Measurements from ENCODE around the gene C6orf120.

C6orf120 gene

DNA sequence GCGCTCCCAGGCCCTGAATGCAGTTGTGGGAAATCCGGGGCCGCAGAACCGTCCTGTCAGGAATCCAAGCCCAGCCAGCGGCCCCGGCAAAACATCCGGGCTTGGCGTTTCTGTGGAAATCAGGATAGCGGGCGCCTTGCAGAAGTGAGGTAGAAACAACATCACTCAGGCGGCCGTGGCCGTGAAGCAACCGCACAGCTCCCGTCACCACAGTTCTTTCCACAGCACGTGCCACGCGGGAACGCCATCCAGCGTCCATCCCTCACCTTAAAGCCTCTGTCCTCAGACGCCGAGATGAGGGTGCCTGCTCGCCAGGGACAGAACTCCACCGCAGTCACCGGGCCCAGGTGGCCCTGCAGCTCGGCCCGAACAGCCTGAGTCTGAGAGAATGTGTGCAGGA, 34.2 kb upstream of the C6orf120 start:
- DNase-seq (ENCODE audit: low read depth): no peak
- no peak for TF ChIP-seq CTCF (conservative IDR thresholded peaks at IDR 0.05; ENCODE audit: low read length)
- H3K4me3 ChIP-seq (ENCODE audit: low read length): no peak overlapping the region

GRCh38 chr6:169668203-169668847, 33.6 kb upstream of the C6orf120 start:
- no peak for DNase-seq (ENCODE audit: low read depth)
- no peak overlapping the region for H3K4me3 ChIP-seq (ENCODE audit: low read length)
- TF ChIP-seq CTCF (conservative IDR thresholded peaks at IDR 0.05; ENCODE audit: low read length): no peak

DNA sequence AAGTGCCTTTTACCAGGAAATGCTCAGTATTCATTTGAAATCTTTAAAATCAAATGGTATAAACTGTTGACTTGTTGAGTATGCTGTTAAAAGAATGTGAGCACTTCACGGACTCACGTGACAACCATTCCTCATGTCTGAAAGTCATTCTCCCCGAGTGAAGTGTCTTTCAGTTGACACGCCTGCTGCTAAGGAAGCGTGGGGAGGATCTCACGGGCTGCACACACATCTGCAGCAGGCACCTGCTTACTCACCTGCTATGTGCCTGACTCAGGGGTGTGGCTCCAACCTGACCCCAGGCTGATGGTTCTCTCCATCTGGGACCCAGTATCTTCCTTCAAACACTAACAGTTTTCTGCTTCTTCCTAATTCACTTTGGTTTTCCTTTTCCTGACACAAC, 32.8 kb upstream of the C6orf120 start:
- DNase-seq (ENCODE audit: low read depth): no peak
- no peak overlapping the region for H3K4me3 ChIP-seq (ENCODE audit: low read length)
- TF ChIP-seq CTCF (conservative IDR thresholded peaks at IDR 0.05; ENCODE audit: low read length): no peak

DNA sequence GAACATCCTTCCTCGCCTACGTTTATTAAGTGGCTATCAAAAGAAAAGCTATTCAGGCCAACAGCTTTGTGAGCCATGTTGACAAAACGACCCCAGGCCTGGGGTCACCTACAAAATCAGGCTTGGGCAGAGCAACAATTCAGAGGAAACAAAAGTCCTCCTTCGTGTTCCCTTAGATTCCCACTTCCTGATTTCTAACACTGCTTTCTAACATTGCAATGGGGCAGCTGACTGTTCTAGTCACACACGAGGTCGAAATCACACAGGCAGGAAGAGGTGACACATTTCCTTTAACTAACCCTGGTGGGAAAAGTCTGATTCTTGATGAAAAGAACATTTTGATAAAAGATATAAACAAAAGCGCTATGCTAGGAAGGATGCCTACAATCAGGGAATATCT, 32.0 kb upstream of the C6orf120 start:
- no peak for DNase-seq (ENCODE audit: low read depth)
- no peak for TF ChIP-seq CTCF (conservative IDR thresholded peaks at IDR 0.05; ENCODE audit: low read length)

DNA sequence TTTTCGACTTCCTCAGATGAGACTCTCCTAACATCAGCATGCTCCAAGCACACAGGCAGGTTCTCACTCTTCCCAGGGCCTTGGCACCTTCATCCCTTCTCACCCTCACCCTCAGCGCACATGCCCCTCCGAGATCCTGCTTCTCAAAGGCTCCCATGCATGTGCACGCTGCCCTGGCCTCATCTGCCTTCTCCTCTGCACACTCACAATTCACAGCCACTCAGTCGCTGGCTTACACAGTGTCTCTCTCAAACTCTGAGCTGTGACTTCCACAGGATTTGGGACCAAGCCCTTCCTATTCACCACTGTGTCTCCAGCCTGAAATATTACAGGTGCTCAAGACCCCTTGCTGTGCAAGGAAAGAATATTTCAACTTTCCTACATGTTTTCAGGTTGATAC, 30.4 kb upstream of the C6orf120 start:
- no peak for DNase-seq (ENCODE audit: low read depth)
- H3K4me3 ChIP-seq (ENCODE audit: low read length): no peak overlapping the region
- TF ChIP-seq CTCF (conservative IDR thresholded peaks at IDR 0.05; ENCODE audit: low read length): no peak

More for the DNA sequence above, 32.0 kb upstream of the C6orf120 start:
- no peak overlapping the region for H3K4me3 ChIP-seq (ENCODE audit: low read length)

- no peak overlapping the region for H3K4me3 ChIP-seq (ENCODE audit: low read length)
- TF ChIP-seq CTCF (conservative IDR thresholded peaks at IDR 0.05; ENCODE audit: low read length): no peak
Observed at GRCh38 chr6:169675011-169675410, 26.9 kb upstream of the C6orf120 start.

GRCh38 chr6:169677096-169677495, 24.8 kb upstream of the C6orf120 start:
- no peak for DNase-seq (ENCODE audit: low read depth)
- TF ChIP-seq CTCF (conservative IDR thresholded peaks at IDR 0.05; ENCODE audit: low read length): no peak

More at GRCh38 chr6:169675011-169675410, 26.9 kb upstream of the C6orf120 start:
- DNase-seq (ENCODE audit: low read depth): no peak

More at GRCh38 chr6:169677096-169677495, 24.8 kb upstream of the C6orf120 start:
- H3K4me3 ChIP-seq (ENCODE audit: low read length): no peak overlapping the region

Data from AG10803 (cell line).